Stimulated activated CD8-positive, alpha-beta memory T cell treated with anti-CD3 and anti-CD28 coated beads, Interleukin-4, amount 100 ng/mL, for 1 hour (primary cell): ENCODE data around the gene EEF1AKMT1.

Source experiments
- DNase-seq, 2 donors: peaks; one replicate each; pipeline ENCODE4 v3.0.0-alpha.2; 2020; ENCODE audit warnings: low read depth in 2 of 2, low spot score in 1 of 2

Gene EEF1AKMT1

GRCh38 chr13:20719783-20720182 lies 54.0 kb downstream of the EEF1AKMT1 start:
- no peak for DNase-seq

- no peak for DNase-seq
These were observed 54.7 kb downstream of the EEF1AKMT1 start for GRCh38 chr13:20718958-20719566.

GRCh38 chr13:20717581-20718542 lies 55.9 kb downstream of the EEF1AKMT1 start:
- DNase-seq = no peak

- no peak for DNase-seq
These were observed 56.8 kb downstream of the EEF1AKMT1 start for GRCh38 chr13:20716951-20717350.

- no peak for DNase-seq
These were observed 58.4 kb downstream of the EEF1AKMT1 start for GRCh38 chr13:20715330-20715712.

- no peak for DNase-seq
These were observed 59.0 kb downstream of the EEF1AKMT1 start for GRCh38 chr13:20714563-20715329.

- no peak for DNase-seq
These were observed 59.6 kb downstream of the EEF1AKMT1 start for GRCh38 chr13:20714161-20714560.

GRCh38 chr13:20713751-20714150 lies 60.0 kb downstream of the EEF1AKMT1 start:
- no peak for DNase-seq

- DNase-seq = no peak
These were observed 60.8 kb downstream of the EEF1AKMT1 start for GRCh38 chr13:20713014-20713376.

- no peak for DNase-seq
These were observed 62.3 kb downstream of the EEF1AKMT1 start for GRCh38 chr13:20711301-20712044.

- DNase-seq = no peak
These were observed 64.0 kb downstream of the EEF1AKMT1 start for GRCh38 chr13:20709782-20710181.

GRCh38 chr13:20709369-20709768 lies 64.4 kb downstream of the EEF1AKMT1 start:
- DNase-seq = no peak

GRCh38 chr13:20708216-20708615 lies 65.5 kb downstream of the EEF1AKMT1 start:
- DNase-seq = no peak

GRCh38 chr13:20706661-20707060 lies 67.1 kb downstream of the EEF1AKMT1 start:
- DNase-seq = no peak

GRCh38 chr13:20704459-20705069 lies 69.2 kb downstream of the EEF1AKMT1 start:
- DNase-seq = no peak

- peak in 1 of 2 donors; percentile 43 for DNase-seq
These were observed 69.8 kb downstream of the EEF1AKMT1 start for GRCh38 chr13:20703780-20704458.

GRCh38 chr13:20702915-20703779 lies 70.6 kb downstream of the EEF1AKMT1 start, which contains the start of gene IL17D:
IL17D (plus strand) TSS chr13:20703699; CDS start chr13:20704002, 303 bp downstream.
- DNase-seq = no peak

GRCh38 chr13:20702530-20702914 lies 71.2 kb downstream of the EEF1AKMT1 start:
- no peak for DNase-seq

GRCh38 chr13:20701461-20701860 lies 72.3 kb downstream of the EEF1AKMT1 start:
- no peak for DNase-seq
